Thyroid gland (tissue), 4 donors: ENCODE data around the gene C2orf92. TPM values are rescaled to one million over a fixed set of nuclear protein-coding genes. Genes with fewer than 3 reads are reported as not detected.

ENCODE experiments used
- DNase-seq, 2 donors: peaks; one replicate each; pipeline ENCODE4 v3.0.0-alpha.2; 2019
- H3K27ac ChIP-seq, 3 donors: fragments of 200-600 bp; sonication (generic); 1 replicate in 2 of 3; 2 replicates in 1 of 3; pipeline ENCODE4 v1.5.1; 2016 to 2019; ENCODE audit warnings: mild to moderate bottlenecking in 1 of 3, moderate library complexity in 1 of 3
- H3K27me3 ChIP-seq: fragments of 200-600 bp; sonication (generic); one replicate; pipeline ENCODE4 v1.5.1; 2019
- H3K36me3 ChIP-seq, 2 donors: fragments of 200-600 bp; sonication (generic); one replicate each; pipeline ENCODE4 v1.5.1; 2016 to 2019
- H3K4me1 ChIP-seq, 2 donors: fragments of 200-600 bp; sonication (generic); one replicate each; pipeline ENCODE4 v1.5.1; 2017 to 2019
- H3K4me3 ChIP-seq, 3 donors: fragments of 200-600 bp; sonication (generic); replicated peaks in 1 of 3; 1 replicate in 2 of 3; 2 replicates in 1 of 3; pipeline ENCODE4 v1.5.1; 2016; ENCODE audit warnings: mild to moderate bottlenecking in 1 of 3
- H3K9me3 ChIP-seq: fragments of 200-600 bp; sonication (generic); one replicate; pipeline ENCODE4 v1.5.1; 2017
- POLR2A ChIP-seq, 2 donors: fragments of 450-650 bp; IDR thresholded peaks; one replicate each; pipeline ENCODE4 v1.6.1; 2017; ENCODE audit warnings: antibody characterized with exemption in 2 of 2, mild to moderate bottlenecking in 2 of 2, moderate library complexity in 1 of 2
- WGBS, 2 donors: methylation state at CpG; one replicate each; pipeline ENCODE4 v1.1.5; 2017; 5-methylcytosine and 5-hydroxymethylcytosine counted together
- intact Hi-C: fragments of 100-400 bp; cut with DNase I; formaldehyde crosslinking; loops from one replicate; pipeline ENCODE4 v1.15.1; 2023
- total RNA-seq, 4 donors: library from RNA; depleted of rRNA; stranded (reverse); fragments of >200 nt; gene quantifications; one replicate each; pipeline ENCODE4 v1.2.3, GENCODE V29; 2016
- TF ChIP-seq, protein P1 (sequence below), 6 experiments: fragments of 200-600 bp in 3 of 6; fragments of 450-650 bp in 3 of 6; sonication (generic) in 3 of 6; IDR thresholded peaks; one replicate each; pipeline ENCODE4 v1.5.1; 2016 to 2019; ENCODE audit warnings: antibody characterized with exemption in 6 of 6, mild to moderate bottlenecking in 2 of 6, inconsistent platforms in 1 of 6, moderate library complexity in 1 of 6

Gene C2orf92
- total RNA-seq, 4 donors from 2014 or later = 9.8 to 36.5 (median 30.7) TPM

- H3K4me1 ChIP-seq = no peaks in the 10 kb centered on the region
- TF ChIP-seq, protein P1, sequence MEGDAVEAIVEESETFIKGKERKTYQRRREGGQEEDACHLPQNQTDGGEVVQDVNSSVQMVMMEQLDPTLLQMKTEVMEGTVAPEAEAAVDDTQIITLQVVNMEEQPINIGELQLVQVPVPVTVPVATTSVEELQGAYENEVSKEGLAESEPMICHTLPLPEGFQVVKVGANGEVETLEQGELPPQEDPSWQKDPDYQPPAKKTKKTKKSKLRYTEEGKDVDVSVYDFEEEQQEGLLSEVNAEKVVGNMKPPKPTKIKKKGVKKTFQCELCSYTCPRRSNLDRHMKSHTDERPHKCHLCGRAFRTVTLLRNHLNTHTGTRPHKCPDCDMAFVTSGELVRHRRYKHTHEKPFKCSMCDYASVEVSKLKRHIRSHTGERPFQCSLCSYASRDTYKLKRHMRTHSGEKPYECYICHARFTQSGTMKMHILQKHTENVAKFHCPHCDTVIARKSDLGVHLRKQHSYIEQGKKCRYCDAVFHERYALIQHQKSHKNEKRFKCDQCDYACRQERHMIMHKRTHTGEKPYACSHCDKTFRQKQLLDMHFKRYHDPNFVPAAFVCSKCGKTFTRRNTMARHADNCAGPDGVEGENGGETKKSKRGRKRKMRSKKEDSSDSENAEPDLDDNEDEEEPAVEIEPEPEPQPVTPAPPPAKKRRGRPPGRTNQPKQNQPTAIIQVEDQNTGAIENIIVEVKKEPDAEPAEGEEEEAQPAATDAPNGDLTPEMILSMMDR (IDR thresholded peaks at IDR 0.05) = no peak
- TF ChIP-seq POLR2A (IDR thresholded peaks at IDR 0.05) = no peak
- no peaks in the 10 kb centered on the region for H3K36me3 ChIP-seq
- H3K27me3 ChIP-seq = no peaks in the 10 kb centered on the region
- intact Hi-C loops = no loop called here
- 79 to 83% methylated on average over 10 to 12 of the region's 12 CpGs for WGBS, 2 donors
- H3K9me3 ChIP-seq = no peaks in the 10 kb centered on the region
- DNase-seq = no peak
- no peak overlapping the region for H3K27ac ChIP-seq
- no peak overlapping the region for H3K4me3 ChIP-seq
Measured at GRCh38 chr2:97731274-97732020, 61.9 kb downstream of the C2orf92 start.

- no peaks in the 10 kb centered on the region for H3K36me3 ChIP-seq
- no peak overlapping the region for H3K27ac ChIP-seq
- WGBS, 2 donors = 82 to 93% methylated on average over 11 to 26 of the region's 28 CpGs
- no peaks in the 10 kb centered on the region for H3K4me1 ChIP-seq
- intact Hi-C loops = no loop called here
- DNase-seq = no peak
- H3K27me3 ChIP-seq = no peaks in the 10 kb centered on the region
- H3K4me3 ChIP-seq = no peak overlapping the region
- H3K9me3 ChIP-seq = no peaks in the 10 kb centered on the region
- TF ChIP-seq POLR2A (IDR thresholded peaks at IDR 0.05) = no peak
- TF ChIP-seq, protein P1 (IDR thresholded peaks at IDR 0.05) = no peak
Measured at GRCh38 chr2:97732436-97733340, 63.2 kb downstream of the C2orf92 start.

- 84 to 86% methylated on average over 19 to 20 of the region's 20 CpGs for WGBS, 2 donors
- DNase-seq = no peak
- Histone ChIP-seq H3K36me3 (no peaks in the 10 kb centered on the region), H3K4me3 (no peak overlapping the region), H3K27me3 (no peaks in the 10 kb centered on the region), H3K27ac (no peak overlapping the region), H3K9me3 (no peaks in the 10 kb centered on the region), H3K4me1 (no peaks in the 10 kb centered on the region)
- intact Hi-C loops = no loop called here
- TF ChIP-seq, protein P1 (IDR thresholded peaks at IDR 0.05) = no peak
- TF ChIP-seq POLR2A (IDR thresholded peaks at IDR 0.05) = no peak
Measured at GRCh38 chr2:97733341-97734035, 64.0 kb downstream of the C2orf92 start.

DNA sequence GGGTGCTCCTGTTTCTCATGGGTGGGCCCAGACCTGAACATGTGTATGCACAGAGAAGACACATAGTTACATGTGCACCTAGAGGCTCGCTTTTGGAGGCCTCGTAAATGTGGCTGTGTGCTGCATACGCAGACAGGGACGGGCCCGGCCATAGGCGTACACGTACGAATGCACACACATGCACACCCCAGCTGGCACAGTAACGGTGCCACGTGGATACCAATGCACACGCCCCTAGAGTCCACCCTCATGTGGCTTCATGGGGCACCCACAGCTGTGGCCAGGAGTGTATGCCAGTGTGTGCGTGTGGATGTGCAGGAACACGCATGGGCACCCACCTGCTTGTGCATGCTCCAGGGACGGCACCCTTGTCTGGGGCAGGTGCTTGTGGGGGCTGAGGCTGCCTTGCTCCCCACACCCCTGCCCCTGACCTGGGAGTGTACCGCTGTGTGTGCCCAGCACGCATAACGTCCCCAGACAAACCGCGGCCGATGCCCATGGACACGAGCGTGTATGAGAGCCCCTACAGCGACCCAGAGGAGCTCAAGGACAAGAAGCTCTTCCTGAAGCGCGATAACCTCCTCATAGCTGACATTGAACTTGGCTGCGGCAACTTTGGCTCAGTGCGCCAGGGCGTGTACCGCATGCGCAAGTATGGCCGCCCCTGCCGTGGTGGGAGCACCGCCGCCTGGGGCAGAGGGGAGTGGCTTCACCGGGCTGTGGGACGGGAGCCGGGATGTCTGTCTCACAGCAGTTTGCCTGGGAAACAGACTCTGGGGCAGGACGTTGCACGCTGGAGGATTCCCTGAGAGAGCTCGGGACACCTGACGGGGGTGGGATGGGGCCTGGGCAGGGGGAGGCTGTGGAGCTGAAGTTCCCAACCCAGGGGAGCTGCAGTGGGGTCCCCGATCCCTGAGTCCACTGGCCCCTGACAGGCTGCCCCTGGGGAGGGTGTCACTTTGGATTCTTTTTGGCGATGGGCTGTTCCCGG, 64.8 kb downstream of the C2orf92 start:
- DNase-seq = no peak
- intact Hi-C loops = no loop called here
- H3K27ac ChIP-seq = no peak overlapping the region
- no peaks in the 10 kb centered on the region for H3K4me1 ChIP-seq
- no peaks in the 10 kb centered on the region for H3K9me3 ChIP-seq
- H3K36me3 ChIP-seq = no peaks in the 10 kb centered on the region
- H3K27me3 ChIP-seq = no peaks in the 10 kb centered on the region
- H3K4me3 ChIP-seq = no peak overlapping the region
- TF ChIP-seq, protein P1 (IDR thresholded peaks at IDR 0.05) = no peak
- no peak for TF ChIP-seq POLR2A (IDR thresholded peaks at IDR 0.05)
- 88 to 93% methylated on average over 10 to 32 of the region's 44 CpGs for WGBS, 2 donors
